NCI-H1048 (cell line): ENCODE data around the gene CMC1.
"Not testable (repeated sequence)": the region's sequence is repeated elsewhere in the genome, so short reads cannot be mapped to it uniquely, and the experiment has no call there.

Source experiments
- DNase-seq: peaks from one replicate; lab custom pipeline; 2025; lab: John Stamatoyannopoulos, UW

Gene CMC1

GRCh38 chr3:28244491-28244890, 3.1 kb downstream of the CMC1 start:
- no peak for DNase-seq

GRCh38 chr3:28247286-28247685, 5.9 kb downstream of the CMC1 start:
- DNase-seq, result no peak

DNA sequence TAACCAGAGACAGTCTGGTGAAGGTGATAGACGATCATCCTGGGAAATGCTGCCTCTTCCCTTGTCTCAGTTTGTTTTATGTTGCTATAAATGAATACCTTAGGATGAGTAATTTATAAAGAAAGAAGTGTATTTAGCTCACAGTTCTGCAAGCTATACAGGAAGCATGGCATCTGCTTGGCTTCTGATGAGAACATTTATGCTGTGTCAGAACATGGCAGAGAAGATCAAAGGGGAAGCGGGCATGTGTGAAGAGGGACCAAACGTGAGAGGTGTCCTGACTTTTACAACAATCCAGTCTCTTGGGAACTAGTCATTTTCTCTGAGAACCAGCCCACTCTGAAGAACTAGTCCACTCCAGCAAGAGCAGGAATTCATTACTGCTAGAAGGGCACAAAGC, 9.6 kb downstream of the CMC1 start:
- DNase-seq, result no peak

DNA sequence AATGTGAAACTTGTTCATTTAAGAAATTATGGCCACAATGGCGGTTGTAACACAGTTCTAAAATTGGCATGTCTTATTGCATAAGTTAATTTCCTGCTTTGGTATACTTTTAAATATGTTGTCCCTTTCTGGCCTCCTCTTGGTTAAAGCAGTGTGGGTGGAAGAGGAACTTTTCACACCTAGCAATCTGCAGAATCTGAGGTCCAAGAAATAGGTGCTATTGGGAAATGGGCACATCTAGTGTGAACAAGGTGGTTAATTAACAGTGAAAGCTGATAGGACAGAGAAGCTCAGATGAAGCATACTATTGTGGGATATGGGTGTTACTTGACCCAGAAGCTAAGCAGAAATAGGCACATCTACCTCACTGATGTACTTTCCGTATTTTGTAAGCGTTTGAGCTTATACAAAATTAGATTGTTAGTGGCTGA, 10.6 kb downstream of the CMC1 start:
- no peak for DNase-seq

DNA sequence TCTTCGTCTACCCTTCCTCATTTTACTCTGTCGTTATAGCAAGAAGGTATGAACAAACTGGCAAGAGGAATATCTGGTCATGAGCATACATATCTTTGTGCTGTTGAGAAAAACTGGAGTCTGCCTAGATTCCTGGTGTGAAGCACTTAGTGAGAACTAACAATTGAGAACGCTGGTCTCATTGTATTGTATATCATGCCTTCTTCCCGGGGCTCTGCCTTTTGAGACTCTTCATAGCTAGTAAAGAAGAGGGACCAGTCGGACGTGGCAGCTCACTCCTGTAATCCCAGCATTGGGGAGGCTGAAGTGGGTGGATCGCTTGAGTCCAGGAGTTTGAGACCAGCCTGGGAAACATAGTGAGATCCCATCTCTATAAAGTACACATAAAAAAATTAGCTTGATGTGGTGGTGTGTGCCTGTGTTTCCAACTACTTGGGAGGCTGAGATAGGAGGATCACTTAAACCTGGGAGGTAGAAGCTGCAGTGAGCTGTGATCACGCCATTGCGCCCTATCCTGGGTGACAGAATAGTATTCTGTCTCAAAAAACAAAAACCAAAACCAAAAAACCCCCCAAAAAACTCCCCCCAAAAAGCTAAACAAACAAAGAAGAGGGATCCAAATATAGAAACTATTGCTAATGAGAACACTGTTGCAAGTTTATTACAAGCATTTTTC, 11.8 kb downstream of the CMC1 start:
- no peak for DNase-seq

DNA sequence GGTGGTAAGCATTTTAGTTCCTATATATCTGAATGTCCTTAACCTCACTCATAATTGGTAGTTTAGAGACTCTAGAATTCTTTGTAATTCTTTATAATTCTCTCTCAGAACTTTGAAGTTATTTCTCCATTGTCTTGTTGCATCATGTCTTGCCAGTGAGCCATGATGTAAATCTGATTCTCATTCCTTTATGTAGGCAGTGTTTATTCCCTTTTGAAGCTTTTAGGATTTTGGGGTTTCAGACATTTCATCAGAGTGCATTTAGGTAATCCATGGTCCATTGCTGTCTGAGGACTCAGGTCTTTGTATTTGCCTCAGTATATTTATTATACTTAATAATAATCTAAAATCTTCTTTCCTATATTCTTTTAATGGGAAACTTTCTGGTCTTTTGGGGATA, 20.6 kb downstream of the CMC1 start:
- DNase-seq, result no peak

DNA sequence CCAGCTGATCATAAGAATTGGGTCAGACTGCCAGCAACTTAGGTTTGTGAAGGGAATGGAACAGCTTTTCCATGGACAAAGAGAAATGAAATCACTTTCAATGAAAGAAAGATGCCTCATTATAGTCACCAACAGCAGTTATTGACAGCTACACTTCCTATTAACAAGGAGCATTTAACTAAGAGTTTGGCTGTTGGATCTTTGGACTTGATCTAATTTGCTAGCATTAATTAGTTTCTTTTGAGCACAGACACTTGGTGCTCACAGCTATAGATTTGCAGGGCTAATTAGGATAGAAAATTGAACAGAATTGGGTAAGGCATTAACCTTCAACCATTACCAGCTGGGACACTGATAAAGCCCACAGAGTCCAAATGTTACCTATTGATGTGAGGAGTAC, 24.2 kb downstream of the CMC1 start:
- DNase-seq, result no peak

DNA sequence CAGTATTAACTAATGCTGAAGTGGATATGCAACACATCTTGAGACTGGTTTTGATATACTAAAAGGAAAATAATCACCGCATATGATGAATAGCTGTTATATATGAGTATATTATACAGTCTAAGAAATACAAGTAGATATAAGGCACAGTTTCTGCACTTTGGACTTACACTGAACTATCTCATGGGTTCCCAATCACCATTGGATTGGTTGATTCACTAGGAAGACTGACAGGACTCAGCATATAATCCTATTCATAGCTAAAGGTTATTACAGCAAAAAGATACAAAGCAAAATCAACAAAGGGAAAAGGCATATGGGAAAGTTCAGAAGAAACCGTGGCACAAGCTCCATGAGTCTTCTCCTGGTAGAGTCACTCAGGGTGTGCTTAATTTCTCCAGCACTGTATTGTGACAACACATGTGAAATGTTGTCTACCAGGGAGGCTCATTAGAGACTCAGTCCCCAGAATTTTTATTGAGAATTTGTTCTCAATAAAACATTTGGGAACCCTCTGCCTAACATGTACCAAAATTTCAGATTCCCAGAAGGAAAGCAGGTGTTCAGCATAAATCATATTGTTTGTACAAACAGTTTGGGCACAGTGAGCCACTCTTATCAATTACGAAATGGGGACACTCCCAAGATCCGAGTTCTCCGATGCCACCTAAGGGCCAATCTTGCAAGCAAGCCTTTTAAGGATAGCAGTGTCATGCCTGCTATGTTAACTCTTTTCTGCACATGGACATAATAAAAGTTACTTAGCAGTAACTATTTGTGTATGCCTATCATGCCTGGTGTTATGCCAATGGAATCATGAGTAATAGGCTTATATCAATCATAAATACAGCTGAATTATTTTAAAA, 26.8 kb downstream of the CMC1 start:
- DNase-seq, result no peak

- DNase-seq, result no peak
Measured at GRCh38 chr3:28268989-28269388, 27.6 kb downstream of the CMC1 start.

- DNase-seq, result not testable (repeated sequence)
Measured at GRCh38 chr3:28269884-28270283, 28.5 kb downstream of the CMC1 start.

DNA sequence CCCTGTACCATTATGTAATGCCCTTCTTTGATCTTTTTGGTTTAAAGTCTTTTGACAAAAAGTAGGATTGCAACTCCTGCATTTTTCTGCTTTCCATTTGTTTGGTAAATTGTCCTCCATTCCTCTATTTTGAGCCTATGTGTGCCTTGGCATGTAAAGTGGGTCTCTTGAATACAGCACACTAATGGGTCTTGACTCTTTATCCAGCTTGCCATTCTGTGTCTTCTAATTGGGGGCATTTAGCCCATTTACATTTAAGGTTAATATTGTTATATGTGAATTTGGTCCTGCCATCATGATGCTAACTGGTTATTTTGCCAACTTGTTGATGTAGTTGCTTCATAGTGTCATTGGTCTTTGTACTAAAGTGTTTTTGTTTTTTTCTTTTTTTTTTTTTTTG, 32.4 kb downstream of the CMC1 start:
- DNase-seq, result no peak

- no peak for DNase-seq
Measured at GRCh38 chr3:28278918-28279317, 37.5 kb downstream of the CMC1 start.

DNA sequence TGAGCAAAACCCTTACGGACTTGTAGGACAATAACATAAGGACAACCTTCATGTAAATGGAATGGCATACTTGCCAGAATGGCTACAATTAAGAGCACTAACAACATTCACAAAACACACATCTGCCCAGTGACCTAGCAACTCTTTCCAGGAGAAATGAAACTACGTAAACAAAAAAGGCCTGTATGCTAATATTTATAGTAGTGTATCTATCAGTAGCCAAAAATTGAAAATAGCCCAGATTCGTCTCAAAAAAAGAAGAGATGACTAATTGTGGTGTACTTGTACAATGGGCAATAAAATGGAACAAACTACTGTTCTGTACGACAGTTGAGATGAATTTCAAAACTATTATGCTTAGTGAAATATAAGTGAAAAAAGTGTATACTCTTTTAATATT, 38.4 kb downstream of the CMC1 start:
- DNase-seq, result no peak

DNA sequence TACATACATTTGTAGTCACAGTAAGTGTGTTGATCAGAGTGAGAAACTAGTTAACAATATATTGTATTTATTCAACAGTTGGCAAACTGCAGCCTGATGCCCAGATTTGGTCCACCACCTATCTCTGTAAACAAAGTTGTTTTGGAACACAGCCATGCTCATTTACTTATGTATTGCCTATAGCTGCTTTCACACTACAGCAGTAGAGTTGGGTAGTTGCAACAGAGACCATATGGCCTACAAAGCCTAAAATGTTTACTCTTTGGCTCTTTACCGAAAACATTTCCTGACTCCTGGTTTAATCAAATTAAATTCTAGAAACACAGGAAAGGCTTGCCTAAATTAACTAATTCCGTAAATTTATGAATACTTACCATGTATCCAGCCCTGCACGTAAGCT, 39.4 kb downstream of the CMC1 start:
- DNase-seq, result no peak

DNA sequence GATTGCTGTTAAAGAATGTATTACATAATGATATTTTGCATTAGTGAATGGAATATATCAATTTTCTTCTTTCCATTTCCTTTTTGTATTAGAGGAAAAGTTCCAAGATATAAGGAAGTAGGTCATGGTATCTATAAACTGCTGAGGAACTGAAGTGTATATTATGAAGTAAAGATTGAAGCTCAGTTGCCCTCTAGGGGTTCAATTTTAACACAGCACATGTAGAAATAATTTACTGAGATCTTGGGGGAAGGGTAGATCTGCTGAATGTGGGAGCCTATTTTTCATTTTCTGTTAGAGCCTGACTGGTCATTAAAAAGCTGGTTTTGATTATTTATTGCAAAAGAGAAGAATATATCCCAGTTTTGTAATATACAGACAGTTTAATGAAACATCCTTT, 45.2 kb downstream of the CMC1 start:
- DNase-seq, result no peak

DNA sequence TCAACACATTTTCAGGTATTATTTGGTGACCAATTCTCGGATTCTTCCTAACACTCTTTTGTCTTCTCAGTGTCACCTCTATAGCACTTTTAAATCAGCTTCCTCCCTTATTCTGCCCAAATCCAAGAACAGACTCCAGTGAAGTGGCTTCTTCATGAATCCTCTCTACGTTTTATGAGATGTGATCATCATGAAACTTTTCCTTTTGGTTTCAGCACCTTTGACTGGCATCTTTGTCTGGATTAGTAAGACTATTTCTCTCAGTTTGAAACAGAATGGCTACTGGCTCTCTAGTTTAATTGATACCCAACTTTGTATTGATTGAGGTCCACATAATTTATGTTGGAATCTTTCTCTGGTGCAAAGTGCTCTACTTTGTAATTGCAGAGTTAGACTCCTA, 45.6 kb downstream of the CMC1 start:
- no peak for DNase-seq

GRCh38 chr3:28290863-28291300, 49.5 kb downstream of the CMC1 start:
- DNase-seq, result no peak

- DNase-seq, result no peak
Measured at GRCh38 chr3:28291577-28291976, 50.2 kb downstream of the CMC1 start.

DNA sequence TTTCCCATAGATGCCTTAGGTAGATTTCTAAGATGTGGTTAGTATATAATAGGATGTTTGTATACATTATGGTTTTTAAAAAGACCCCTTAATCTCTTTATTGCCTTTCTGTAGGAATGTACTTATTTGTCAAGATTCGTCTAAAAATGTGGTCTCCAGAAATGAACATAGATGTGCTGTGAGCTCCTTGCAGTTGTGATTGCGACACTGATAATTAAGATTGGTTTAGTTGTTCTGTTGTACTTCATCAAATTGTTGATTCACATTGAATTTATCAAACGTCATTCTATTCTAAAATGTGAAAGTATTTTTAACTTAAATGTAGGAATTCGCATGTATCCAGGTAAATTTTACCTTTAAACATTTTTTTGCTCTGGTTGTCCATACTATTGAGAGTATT, 51.2 kb downstream of the CMC1 start:
- DNase-seq, result no peak

DNA sequence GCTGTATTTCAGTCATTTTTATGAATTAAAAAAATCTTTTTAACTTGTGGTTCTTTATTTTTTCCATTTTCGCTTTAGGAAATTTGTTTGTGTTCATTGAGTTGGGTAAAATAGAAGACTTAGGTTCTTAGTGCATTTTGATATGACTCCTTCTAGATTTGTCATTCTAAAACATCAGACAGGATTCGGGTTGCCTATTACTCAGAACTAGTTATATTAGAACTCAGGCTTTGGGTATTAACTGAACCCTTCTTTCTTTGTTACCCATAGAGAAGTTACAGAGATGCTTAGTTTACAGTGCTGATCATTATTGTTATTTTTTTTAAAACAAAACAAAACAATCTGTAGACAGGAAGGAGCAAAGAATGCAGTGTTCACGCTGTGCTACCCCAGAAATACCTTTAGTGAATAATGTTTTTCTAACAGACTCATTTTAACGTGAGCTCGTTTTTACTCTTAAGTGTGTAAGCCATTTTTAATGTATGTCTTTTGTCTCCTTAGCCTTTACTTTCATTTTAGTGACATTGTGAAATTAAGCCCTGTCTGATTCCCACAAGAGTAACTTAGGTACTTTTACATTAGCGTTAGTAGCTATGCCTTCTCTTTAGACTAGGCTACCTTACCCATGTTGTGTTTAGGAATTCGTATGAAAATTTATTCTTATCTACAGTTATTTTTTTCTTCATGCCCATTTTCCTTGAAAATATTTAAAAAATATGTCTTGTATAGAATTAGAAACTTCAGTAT, 53.4 kb downstream of the CMC1 start:
- DNase-seq, result no peak

DNA sequence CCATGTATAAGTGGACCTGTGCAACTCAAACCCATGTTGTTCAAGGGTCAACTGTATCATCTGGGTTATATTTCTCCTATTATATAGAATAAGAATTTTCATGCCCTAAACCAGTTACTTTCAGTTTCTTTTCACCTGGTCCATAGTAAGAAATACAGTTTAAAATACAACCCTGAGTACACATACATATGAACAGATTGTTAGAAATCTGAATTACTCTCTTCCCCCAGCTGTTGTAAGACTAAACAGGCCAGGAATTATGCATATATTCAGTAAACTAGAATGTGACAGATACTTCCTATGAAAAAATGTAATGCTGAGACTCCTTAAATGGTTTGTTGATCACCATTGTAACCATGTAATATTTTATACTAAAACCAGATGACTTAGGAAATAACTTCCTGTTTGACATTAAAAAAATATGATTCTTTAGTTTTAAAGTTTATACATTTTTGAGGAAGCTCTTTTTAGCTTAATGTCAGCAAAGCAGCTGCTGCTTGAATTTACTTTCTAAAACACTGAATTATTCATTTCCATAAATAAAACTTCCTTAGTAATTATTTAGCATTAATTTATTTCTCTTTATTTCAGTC, 54.6 kb downstream of the CMC1 start:
- DNase-seq, result no peak

DNA sequence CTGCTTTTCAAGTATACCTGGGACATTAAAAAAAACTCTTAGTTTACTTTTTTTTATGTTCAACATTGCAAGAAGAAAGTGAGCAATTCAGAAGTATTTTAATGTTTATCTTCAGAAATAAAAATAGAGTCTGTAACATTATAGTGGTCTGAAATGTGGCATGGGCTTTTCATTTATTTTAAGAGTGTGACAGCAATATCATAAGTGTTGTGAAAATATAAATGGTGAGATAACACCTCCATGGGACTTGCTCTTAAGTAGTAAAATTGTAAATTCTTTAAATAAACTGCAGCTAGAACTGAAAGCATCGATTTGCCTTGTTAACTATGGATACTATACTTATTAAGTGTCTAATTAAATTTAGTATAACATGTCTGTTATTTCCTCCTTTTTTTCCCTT, 58.3 kb downstream of the CMC1 start:
- no peak for DNase-seq
